Kidney (tissue), 14 donors: Measurements from ENCODE around the gene MYO10. TPM values are rescaled to one million over a fixed set of nuclear protein-coding genes. Genes with fewer than 3 reads are reported as not detected.

Experiments
- DNase-seq, 5 donors: peaks; one replicate each; pipeline ENCODE4 v3.0.0-alpha.2; 2013 to 2020
- FAIRE-seq: peaks from 2 replicates; lab custom pipeline; 2012; peaks lifted over from hg19 to GRCh38; lab: Jason Lieb, UNC
- H3K27ac ChIP-seq, 2 donors: one replicate each; pipeline ENCODE4 v1.7.0; 2013; ENCODE audit warnings: low read depth in 2 of 2, low read length in 2 of 2, inconsistent platforms in 1 of 2
- H3K27me3 ChIP-seq: one replicate; pipeline ENCODE4 v1.7.1; 2013; ENCODE audit warnings: low read length, inconsistent platforms; ENCODE audit not compliant: control insufficient read depth, insufficient read depth
- H3K36me3 ChIP-seq, 3 donors: one replicate each; pipeline versions ENCODE4 v1.7.0 to v1.7.1; 2013; ENCODE audit warnings: low read length in 3 of 3, control low read depth in 1 of 3, inconsistent platforms in 1 of 3; ENCODE audit not compliant: insufficient read depth in 3 of 3, control insufficient read depth in 2 of 3
- H3K4me1 ChIP-seq, 3 donors: one replicate each; pipeline versions ENCODE4 v1.7.0 to v1.7.1; 2013; ENCODE audit warnings: low read length in 3 of 3, inconsistent platforms in 1 of 3, low read depth in 1 of 3; ENCODE audit not compliant: control insufficient read depth in 2 of 3, insufficient read depth in 2 of 3
- H3K4me3 ChIP-seq, 3 donors: one replicate each; pipeline versions ENCODE4 v1.7.0 to v1.8.1; 2013; ENCODE audit warnings: low read length in 3 of 3, control low read depth in 1 of 3, inconsistent platforms in 1 of 3
- H3K9ac ChIP-seq, 3 donors: one replicate each; pipeline versions ENCODE4 v1.7.0 to v1.7.1; 2013; ENCODE audit warnings: low read length in 3 of 3, control low read depth in 1 of 3, inconsistent platforms in 1 of 3
- H3K9me3 ChIP-seq, 3 donors: one replicate each; pipeline versions ENCODE4 v1.7.0 to v1.7.1; 2013; ENCODE audit warnings: low read length in 3 of 3, control low read depth in 1 of 3, inconsistent platforms in 1 of 3; ENCODE audit not compliant: control insufficient read depth in 2 of 3, insufficient read depth in 1 of 3
- intact Hi-C: fragments of 100-400 bp; cut with DNase I; formaldehyde crosslinking; loops from one replicate; pipeline ENCODE4 v1.11.1; 2022
- polyA plus RNA-seq: library from polyadenylated mRNA; stranded (reverse); fragments of 350-450 nt; fragmentation: Illumina TruSeq; extraction: RNeasy Lipid Tissue Mini Kit (QIAGEN cat#74804); gene quantifications from one replicate; pipeline ENCODE4 v1.2.3, GENCODE V29; 2014; ENCODE audit warnings: low read depth, low replicate concordance; ENCODE audit not compliant: insufficient read depth
- total RNA-seq: library from RNA; stranded (reverse); fragmentation: NEBNext Ultra II Directional; extraction: Animal tissue kit (Norgen Biotek cat#: 25700); gene quantifications from one replicate; pipeline ENCODE4 v1.2.1, GENCODE V29; 2021
- TF ChIP-seq, protein P1 (sequence below): IDR thresholded peaks from 3 replicates; pipeline ENCODE4 v1.5.1; 2012; ENCODE audit warnings: mild to moderate bottlenecking, moderate library complexity, borderline replicate concordance; ENCODE audit not compliant: insufficient read depth; ENCODE audit errors: extremely low read depth
- donor health status: control.
- donor health status: control.
- donor health status: control.
- donor health status: control.
- donor health status: control.
- donor health status: DM: yes; HTN: yes; CAD: no.
- donor health status: Normal renal cell carcinoma (clear cell type).

Gene MYO10
- total and polyA plus RNA-seq, 2 donors from 2014 or later = 7.6 to 52.4 TPM

DNA sequence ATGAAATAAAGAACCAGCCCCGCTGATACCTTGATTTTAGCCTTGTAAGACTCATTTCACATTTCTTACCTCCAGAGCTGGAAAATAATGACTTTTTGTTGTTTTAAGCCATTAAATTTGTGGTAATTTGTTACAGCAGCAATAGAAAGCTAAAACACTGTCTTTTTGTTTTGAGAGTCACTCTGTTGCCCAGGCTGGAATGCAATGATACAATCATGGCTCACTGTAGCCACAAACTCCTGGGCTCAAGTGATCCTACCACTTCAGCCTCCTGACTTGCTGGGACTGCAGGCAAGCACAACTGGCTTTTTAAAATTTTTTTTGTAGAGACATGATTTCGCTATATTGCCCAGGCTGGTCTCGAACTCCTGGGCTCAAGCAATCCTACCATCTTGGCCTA is 34.7 kb upstream of the MYO10 start:
- TF ChIP-seq, protein P1, sequence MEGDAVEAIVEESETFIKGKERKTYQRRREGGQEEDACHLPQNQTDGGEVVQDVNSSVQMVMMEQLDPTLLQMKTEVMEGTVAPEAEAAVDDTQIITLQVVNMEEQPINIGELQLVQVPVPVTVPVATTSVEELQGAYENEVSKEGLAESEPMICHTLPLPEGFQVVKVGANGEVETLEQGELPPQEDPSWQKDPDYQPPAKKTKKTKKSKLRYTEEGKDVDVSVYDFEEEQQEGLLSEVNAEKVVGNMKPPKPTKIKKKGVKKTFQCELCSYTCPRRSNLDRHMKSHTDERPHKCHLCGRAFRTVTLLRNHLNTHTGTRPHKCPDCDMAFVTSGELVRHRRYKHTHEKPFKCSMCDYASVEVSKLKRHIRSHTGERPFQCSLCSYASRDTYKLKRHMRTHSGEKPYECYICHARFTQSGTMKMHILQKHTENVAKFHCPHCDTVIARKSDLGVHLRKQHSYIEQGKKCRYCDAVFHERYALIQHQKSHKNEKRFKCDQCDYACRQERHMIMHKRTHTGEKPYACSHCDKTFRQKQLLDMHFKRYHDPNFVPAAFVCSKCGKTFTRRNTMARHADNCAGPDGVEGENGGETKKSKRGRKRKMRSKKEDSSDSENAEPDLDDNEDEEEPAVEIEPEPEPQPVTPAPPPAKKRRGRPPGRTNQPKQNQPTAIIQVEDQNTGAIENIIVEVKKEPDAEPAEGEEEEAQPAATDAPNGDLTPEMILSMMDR = no peak
- H3K4me1 ChIP-seq = no peaks in the 10 kb centered on the region
- H3K36me3 ChIP-seq = no peaks in the 10 kb centered on the region
- H3K4me3 ChIP-seq = no peak overlapping the region
- H3K27ac ChIP-seq = no peak overlapping the region
- intact Hi-C loops = no loop called here
- H3K27me3 ChIP-seq = no peaks in the 10 kb centered on the region
- H3K9ac ChIP-seq = no peak overlapping the region
- no peaks in the 10 kb centered on the region for H3K9me3 ChIP-seq
- FAIRE-seq (no peak), DNase-seq (no peak)

DNA sequence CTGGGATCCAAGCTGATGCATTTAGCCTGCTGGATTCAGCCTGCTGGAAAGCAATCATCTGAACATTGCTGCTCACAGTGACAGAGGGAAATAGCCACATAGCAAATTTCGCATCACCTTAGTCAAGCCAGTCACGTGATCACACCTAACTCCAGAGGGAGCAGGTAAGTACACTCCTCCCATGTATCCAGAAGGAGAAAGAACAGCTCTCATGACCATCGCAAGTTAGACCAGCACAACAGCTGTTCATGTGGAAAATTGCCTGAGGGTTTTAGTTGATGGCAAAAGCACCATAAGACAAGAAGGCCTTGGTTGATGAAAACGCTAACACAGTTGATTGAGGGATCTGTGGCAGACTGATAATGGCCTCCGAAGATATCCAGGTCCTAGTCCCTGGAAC is 34.2 kb upstream of the MYO10 start:
- H3K9ac ChIP-seq = no peak overlapping the region
- intact Hi-C loops = no loop called here
- H3K9me3 ChIP-seq = no peaks in the 10 kb centered on the region
- H3K27ac ChIP-seq = no peak overlapping the region
- no peaks in the 10 kb centered on the region for H3K27me3 ChIP-seq
- no peak overlapping the region for H3K4me3 ChIP-seq
- TF ChIP-seq, protein P1 = no peak
- no peak for DNase-seq
- no peaks in the 10 kb centered on the region for H3K4me1 ChIP-seq
- H3K36me3 ChIP-seq = no peaks in the 10 kb centered on the region
- FAIRE-seq = no peak

DNA sequence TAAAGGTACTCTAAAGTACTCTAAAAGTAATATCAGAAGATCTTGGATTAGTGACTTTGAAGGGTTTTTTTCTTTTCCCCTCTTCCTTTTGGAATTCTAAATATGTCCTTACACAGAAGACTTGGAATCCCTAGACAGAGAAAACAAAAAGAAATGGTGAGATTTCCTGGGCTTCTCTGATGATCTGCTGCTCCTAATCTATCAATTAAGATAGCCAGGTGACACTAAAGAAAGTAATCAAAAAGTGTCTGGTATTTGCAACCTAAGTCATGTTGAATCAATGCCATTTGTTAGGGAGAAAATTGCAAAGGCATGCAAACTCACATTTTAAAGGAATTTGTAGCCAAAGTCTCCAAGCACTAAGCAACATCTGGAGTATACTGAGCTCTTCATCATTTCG is 29.5 kb upstream of the MYO10 start:
- no peaks in the 10 kb centered on the region for H3K27me3 ChIP-seq
- intact Hi-C loops = no loop called here
- no peak overlapping the region for H3K27ac ChIP-seq
- no peak for DNase-seq
- no peaks in the 10 kb centered on the region for H3K36me3 ChIP-seq
- no peak overlapping the region for H3K4me3 ChIP-seq
- no peak for FAIRE-seq
- no peaks in the 10 kb centered on the region for H3K9me3 ChIP-seq
- H3K4me1 ChIP-seq = no peaks in the 10 kb centered on the region
- TF ChIP-seq, protein P1 = no peak
- H3K9ac ChIP-seq = no peak overlapping the region

DNA sequence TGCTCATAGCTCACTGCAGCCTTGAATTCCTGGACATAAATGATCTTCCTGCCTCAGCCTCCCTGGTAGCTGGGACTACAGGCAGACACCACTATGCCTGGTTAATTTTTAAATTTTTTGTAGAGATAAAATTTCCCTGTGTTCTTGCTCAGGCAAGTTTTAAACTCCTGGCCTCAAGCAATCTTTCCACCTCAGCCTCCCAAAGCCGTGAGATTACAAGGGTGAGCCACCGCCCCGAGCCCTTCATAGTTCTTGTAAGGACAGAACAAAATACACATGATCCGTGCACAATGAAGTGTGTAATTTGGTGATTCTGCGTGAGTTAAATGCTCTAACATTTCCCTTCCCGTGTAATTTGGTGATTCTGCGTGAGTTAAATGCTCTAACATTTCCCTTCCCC is 27.7 kb upstream of the MYO10 start:
- Histone ChIP-seq H3K27me3 (no peaks in the 10 kb centered on the region), H3K36me3 (no peaks in the 10 kb centered on the region), H3K9ac (no peak overlapping the region), H3K4me3 (no peak overlapping the region), H3K4me1 (no peaks in the 10 kb centered on the region), H3K27ac (no peak overlapping the region), H3K9me3 (no peaks in the 10 kb centered on the region)
- TF ChIP-seq, protein P1 = no peak
- intact Hi-C loops = no loop called here
- FAIRE-seq (no peak), DNase-seq (peak in 1 of 5 donors; percentile 10)
